Gastrocnemius medialis (tissue), 4 donors: ENCODE measurements around the gene OSTM1.

Source experiments
- CTCF ChIP-seq, 5 experiments: fragments of 450-650 bp in 3 of 5; fragments of 200-600 bp in 2 of 5; sonication (generic) in 2 of 5; IDR thresholded peaks in 4 of 5; conservative IDR thresholded peaks in 1 of 5; 1 replicate in 4 of 5; 2 replicates in 1 of 5; pipeline ENCODE4 v1.5.1; 2016 to 2019; ENCODE audit warnings: antibody characterized with exemption in 5 of 5, mild to moderate bottlenecking in 3 of 5, moderate library complexity in 3 of 5
- POLR2A ChIP-seq, 2 donors: fragments of 450-650 bp; IDR thresholded peaks; one replicate each; pipeline ENCODE4 v1.6.1; 2017; ENCODE audit warnings: antibody characterized with exemption in 2 of 2, mild to moderate bottlenecking in 2 of 2, moderate library complexity in 2 of 2

GRCh38 chr6:108106694-108107093 is 32.2 kb upstream of the OSTM1 start:
- TF ChIP-seq CTCF (IDR thresholded peaks at IDR 0.05 in 4 of 5, conservative IDR thresholded peaks at IDR 0.05 in 1 of 5): no peak
- no peak for TF ChIP-seq POLR2A (IDR thresholded peaks at IDR 0.05)
